ENCODE data around the gene PIEZO1.

The PIEZO1 gene

GRCh38 chr16:88706965-88707826 lies 77.8 kb downstream of the PIEZO1 start:
- no peak for DNase-seq (ENCODE audit: low read depth)
- TF ChIP-seq, protein P1, sequence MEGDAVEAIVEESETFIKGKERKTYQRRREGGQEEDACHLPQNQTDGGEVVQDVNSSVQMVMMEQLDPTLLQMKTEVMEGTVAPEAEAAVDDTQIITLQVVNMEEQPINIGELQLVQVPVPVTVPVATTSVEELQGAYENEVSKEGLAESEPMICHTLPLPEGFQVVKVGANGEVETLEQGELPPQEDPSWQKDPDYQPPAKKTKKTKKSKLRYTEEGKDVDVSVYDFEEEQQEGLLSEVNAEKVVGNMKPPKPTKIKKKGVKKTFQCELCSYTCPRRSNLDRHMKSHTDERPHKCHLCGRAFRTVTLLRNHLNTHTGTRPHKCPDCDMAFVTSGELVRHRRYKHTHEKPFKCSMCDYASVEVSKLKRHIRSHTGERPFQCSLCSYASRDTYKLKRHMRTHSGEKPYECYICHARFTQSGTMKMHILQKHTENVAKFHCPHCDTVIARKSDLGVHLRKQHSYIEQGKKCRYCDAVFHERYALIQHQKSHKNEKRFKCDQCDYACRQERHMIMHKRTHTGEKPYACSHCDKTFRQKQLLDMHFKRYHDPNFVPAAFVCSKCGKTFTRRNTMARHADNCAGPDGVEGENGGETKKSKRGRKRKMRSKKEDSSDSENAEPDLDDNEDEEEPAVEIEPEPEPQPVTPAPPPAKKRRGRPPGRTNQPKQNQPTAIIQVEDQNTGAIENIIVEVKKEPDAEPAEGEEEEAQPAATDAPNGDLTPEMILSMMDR (IDR thresholded peaks at IDR 0.05; ENCODE audit: control insufficient read depth, insufficient read depth, low read depth, low read length, missing control alignments): no peak
- H3K4me3 ChIP-seq (ENCODE audit: control insufficient read depth, low read depth, low read length): peak overlapping the region; percentile 90

- TF ChIP-seq, protein P1 (IDR thresholded peaks at IDR 0.05; ENCODE audit: control insufficient read depth, insufficient read depth, low read depth, low read length, missing control alignments): no peak
- peak within 1 kb of the TSS; percentile 90 for H3K4me3 ChIP-seq (ENCODE audit: control insufficient read depth, low read depth, low read length)
- DNase-seq (ENCODE audit: low read depth): peak; percentile 29
Observed at GRCh38 chr16:88706229-88706964, 78.6 kb downstream of the PIEZO1 start, which contains the start of the genes CTU2 and RNF166. CTU2 (plus strand) TSS chr16:88706503; CDS start chr16:88706531, 28 bp downstream. RNF166 (minus strand) TSS chr16:88706408; CDS start chr16:88706325, 83 bp downstream.

DNA sequence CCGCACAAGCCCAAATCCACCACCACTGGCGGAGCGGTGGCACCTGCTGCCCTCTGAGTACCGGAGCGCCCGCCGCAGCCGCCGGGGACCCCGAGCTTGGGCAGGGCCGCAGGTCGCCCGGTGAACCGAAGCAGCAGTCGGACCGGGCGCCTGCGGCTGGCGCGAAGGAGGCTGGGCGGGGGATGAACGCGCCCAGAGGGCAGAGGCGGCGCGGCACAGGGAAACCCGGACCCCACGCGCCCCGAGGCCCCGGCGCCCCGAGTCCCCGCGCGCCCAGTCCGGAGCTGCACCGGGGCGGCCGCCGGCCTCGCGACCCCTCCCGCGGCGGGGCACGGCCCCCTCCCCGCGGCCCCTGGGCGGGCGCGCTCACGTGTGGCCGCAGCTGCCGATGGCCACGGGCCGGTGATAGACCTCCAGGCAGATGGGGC lies 79.2 kb downstream of the PIEZO1 start:
- DNase-seq (ENCODE audit: low read depth): no peak
- H3K4me3 ChIP-seq (ENCODE audit: control insufficient read depth, low read depth, low read length): peak overlapping the region; percentile 52
- TF ChIP-seq, protein P1 (IDR thresholded peaks at IDR 0.05; ENCODE audit: control insufficient read depth, insufficient read depth, low read depth, low read length, missing control alignments): no peak

GRCh38 chr16:88705076-88705684 lies 79.8 kb downstream of the PIEZO1 start:
- no peak for DNase-seq (ENCODE audit: low read depth)
- peak overlapping the region; percentile 52 for H3K4me3 ChIP-seq (ENCODE audit: control insufficient read depth, low read depth, low read length)

GRCh38 chr16:88703486-88704309 lies 81.3 kb downstream of the PIEZO1 start:
- no peak overlapping the region for H3K4me3 ChIP-seq (ENCODE audit: control insufficient read depth, low read depth, low read length)
- DNase-seq (ENCODE audit: low read depth): no peak
- TF ChIP-seq, protein P1 (IDR thresholded peaks at IDR 0.05; ENCODE audit: control insufficient read depth, insufficient read depth, low read depth, low read length, missing control alignments): no peak

More at GRCh38 chr16:88705076-88705684, 79.8 kb downstream of the PIEZO1 start:
- TF ChIP-seq, protein P1 (IDR thresholded peaks at IDR 0.05; ENCODE audit: control insufficient read depth, insufficient read depth, low read depth, low read length, missing control alignments): no peak
